Measurements from ENCODE around the gene FANCC.
A peak's percentile ranks its signal among the peaks of the same experiment; 100 is the strongest.

Gene FANCC

GRCh38 chr9:95076696-95077052 lies 240.8 kb downstream of the FANCC start:
- no peak overlapping the region for H3K9ac ChIP-seq (ENCODE audit: low read length)
- no peak overlapping the region for H3K4me3 ChIP-seq (ENCODE audit: low read depth in 1 of 2, low read length in 2 of 2)
- H3K36me3 ChIP-seq (ENCODE audit: insufficient read depth, low read length), result peaks cover 32% of the 10 kb centered on the region

GRCh38 chr9:95075700-95076099 lies 241.8 kb downstream of the FANCC start:
- Histone ChIP-seq H3K36me3 (ENCODE audit: insufficient read depth, low read length) (peaks cover 23% of the 10 kb centered on the region), H3K4me3 (ENCODE audit: low read depth in 1 of 2, low read length in 2 of 2) (no peak overlapping the region), H3K27me3 (ENCODE audit: control insufficient read depth in 1 of 2, insufficient read depth in 2 of 2, low read length in 2 of 2) (no peaks in the 10 kb centered on the region), H3K27ac (ENCODE audit: low read depth, low read length) (no peak overlapping the region), H3K9me3 (ENCODE audit: low read length) (no peaks in the 10 kb centered on the region), H3K4me1 (ENCODE audit: insufficient read depth, low read length) (peaks cover 89% of the 10 kb centered on the region), H3K9ac (ENCODE audit: low read length) (no peak overlapping the region)

More at GRCh38 chr9:95076696-95077052, 240.8 kb downstream of the FANCC start:
- Histone ChIP-seq H3K27ac (ENCODE audit: low read depth, low read length) (peak overlapping the region; percentile 87), H3K4me1 (ENCODE audit: insufficient read depth, low read length) (peaks cover 90% of the 10 kb centered on the region), H3K9me3 (ENCODE audit: low read length) (no peaks in the 10 kb centered on the region), H3K27me3 (ENCODE audit: control insufficient read depth in 1 of 2, insufficient read depth in 2 of 2, low read length in 2 of 2) (no peaks in the 10 kb centered on the region)

GRCh38 chr9:95074632-95075031 lies 242.9 kb downstream of the FANCC start:
- peak overlapping the region; percentile 26 for H3K27ac ChIP-seq (ENCODE audit: low read depth, low read length)
- no peak overlapping the region for H3K9ac ChIP-seq (ENCODE audit: low read length)
- peaks cover 90% of the 10 kb centered on the region for H3K4me1 ChIP-seq (ENCODE audit: insufficient read depth, low read length)
- H3K9me3 ChIP-seq (ENCODE audit: low read length), result no peaks in the 10 kb centered on the region
- no peak overlapping the region for H3K4me3 ChIP-seq (ENCODE audit: low read depth in 1 of 2, low read length in 2 of 2)
- no peaks in the 10 kb centered on the region for H3K27me3 ChIP-seq (ENCODE audit: control insufficient read depth in 1 of 2, insufficient read depth in 2 of 2, low read length in 2 of 2)
- peaks cover 22% of the 10 kb centered on the region for H3K36me3 ChIP-seq (ENCODE audit: insufficient read depth, low read length)

- Histone ChIP-seq H3K36me3 (ENCODE audit: insufficient read depth, low read length) (peaks cover 24% of the 10 kb centered on the region), H3K4me1 (ENCODE audit: insufficient read depth, low read length) (peaks cover 90% of the 10 kb centered on the region), H3K9ac (ENCODE audit: low read length) (no peak overlapping the region), H3K9me3 (ENCODE audit: low read length) (no peaks in the 10 kb centered on the region), H3K27ac (ENCODE audit: low read depth, low read length) (no peak overlapping the region), H3K4me3 (ENCODE audit: low read depth in 1 of 2, low read length in 2 of 2) (no peak overlapping the region), H3K27me3 (ENCODE audit: control insufficient read depth in 1 of 2, insufficient read depth in 2 of 2, low read length in 2 of 2) (no peaks in the 10 kb centered on the region)
These were observed 243.6 kb downstream of the FANCC start for GRCh38 chr9:95073918-95074317.

GRCh38 chr9:95073042-95073607 lies 244.4 kb downstream of the FANCC start:
- Histone ChIP-seq H3K4me3 (ENCODE audit: low read depth in 1 of 2, low read length in 2 of 2) (no peak overlapping the region), H3K27me3 (ENCODE audit: control insufficient read depth in 1 of 2, insufficient read depth in 2 of 2, low read length in 2 of 2) (no peaks in the 10 kb centered on the region), H3K9ac (ENCODE audit: low read length) (no peak overlapping the region), H3K36me3 (ENCODE audit: insufficient read depth, low read length) (peaks cover 24% of the 10 kb centered on the region), H3K4me1 (ENCODE audit: insufficient read depth, low read length) (peaks cover 90% of the 10 kb centered on the region), H3K9me3 (ENCODE audit: low read length) (no peaks in the 10 kb centered on the region), H3K27ac (ENCODE audit: low read depth, low read length) (no peak overlapping the region)

GRCh38 chr9:95071925-95072324 lies 245.6 kb downstream of the FANCC start:
- no peak overlapping the region for H3K9ac ChIP-seq (ENCODE audit: low read length)
- no peak overlapping the region for H3K27ac ChIP-seq (ENCODE audit: low read depth, low read length)
- no peaks in the 10 kb centered on the region for H3K27me3 ChIP-seq (ENCODE audit: control insufficient read depth in 1 of 2, insufficient read depth in 2 of 2, low read length in 2 of 2)
- H3K9me3 ChIP-seq (ENCODE audit: low read length), result no peaks in the 10 kb centered on the region
- H3K36me3 ChIP-seq (ENCODE audit: insufficient read depth, low read length), result peaks cover 24% of the 10 kb centered on the region
- no peak overlapping the region for H3K4me3 ChIP-seq (ENCODE audit: low read depth in 1 of 2, low read length in 2 of 2)
- peaks cover 89% of the 10 kb centered on the region for H3K4me1 ChIP-seq (ENCODE audit: insufficient read depth, low read length)

GRCh38 chr9:95071450-95071849 lies 246.1 kb downstream of the FANCC start:
- Histone ChIP-seq H3K9ac (ENCODE audit: low read length) (no peak overlapping the region), H3K27me3 (ENCODE audit: control insufficient read depth in 1 of 2, insufficient read depth in 2 of 2, low read length in 2 of 2) (no peaks in the 10 kb centered on the region), H3K27ac (ENCODE audit: low read depth, low read length) (no peak overlapping the region), H3K4me1 (ENCODE audit: insufficient read depth, low read length) (peaks cover 89% of the 10 kb centered on the region), H3K9me3 (ENCODE audit: low read length) (no peaks in the 10 kb centered on the region), H3K4me3 (ENCODE audit: low read depth in 1 of 2, low read length in 2 of 2) (no peak overlapping the region), H3K36me3 (ENCODE audit: insufficient read depth, low read length) (peaks cover 28% of the 10 kb centered on the region)

- Histone ChIP-seq H3K9ac (ENCODE audit: low read length) (no peak overlapping the region), H3K9me3 (ENCODE audit: low read length) (no peaks in the 10 kb centered on the region), H3K27me3 (ENCODE audit: control insufficient read depth in 1 of 2, insufficient read depth in 2 of 2, low read length in 2 of 2) (no peaks in the 10 kb centered on the region), H3K36me3 (ENCODE audit: insufficient read depth, low read length) (peaks cover 23% of the 10 kb centered on the region), H3K4me3 (ENCODE audit: low read depth in 1 of 2, low read length in 2 of 2) (no peak overlapping the region), H3K4me1 (ENCODE audit: insufficient read depth, low read length) (peaks cover 90% of the 10 kb centered on the region), H3K27ac (ENCODE audit: low read depth, low read length) (no peak overlapping the region)
These were observed 246.9 kb downstream of the FANCC start for GRCh38 chr9:95070549-95071021.

- no peaks in the 10 kb centered on the region for H3K27me3 ChIP-seq (ENCODE audit: control insufficient read depth in 1 of 2, insufficient read depth in 2 of 2, low read length in 2 of 2)
- H3K36me3 ChIP-seq (ENCODE audit: insufficient read depth, low read length), result peaks cover 20% of the 10 kb centered on the region
- H3K9me3 ChIP-seq (ENCODE audit: low read length), result no peaks in the 10 kb centered on the region
- H3K27ac ChIP-seq (ENCODE audit: low read depth, low read length), result no peak overlapping the region
- H3K4me1 ChIP-seq (ENCODE audit: insufficient read depth, low read length), result peaks cover 96% of the 10 kb centered on the region
- no peak overlapping the region for H3K4me3 ChIP-seq (ENCODE audit: low read depth in 1 of 2, low read length in 2 of 2)
- H3K9ac ChIP-seq (ENCODE audit: low read length), result no peak overlapping the region
These were observed 249.6 kb downstream of the FANCC start for GRCh38 chr9:95067897-95068296.

GRCh38 chr9:95067057-95067456 lies 250.5 kb downstream of the FANCC start:
- Histone ChIP-seq H3K27ac (ENCODE audit: low read depth, low read length) (peak overlapping the region; percentile 48), H3K4me3 (ENCODE audit: low read depth in 1 of 2, low read length in 2 of 2) (no peak overlapping the region), H3K36me3 (ENCODE audit: insufficient read depth, low read length) (peaks cover 28% of the 10 kb centered on the region), H3K27me3 (ENCODE audit: control insufficient read depth in 1 of 2, insufficient read depth in 2 of 2, low read length in 2 of 2) (no peaks in the 10 kb centered on the region), H3K9me3 (ENCODE audit: low read length) (no peaks in the 10 kb centered on the region), H3K9ac (ENCODE audit: low read length) (no peak overlapping the region), H3K4me1 (ENCODE audit: insufficient read depth, low read length) (peaks cover 96% of the 10 kb centered on the region)

- Histone ChIP-seq H3K9ac (ENCODE audit: low read length) (no peak overlapping the region), H3K36me3 (ENCODE audit: insufficient read depth, low read length) (peaks cover 43% of the 10 kb centered on the region), H3K27me3 (ENCODE audit: control insufficient read depth in 1 of 2, insufficient read depth in 2 of 2, low read length in 2 of 2) (no peaks in the 10 kb centered on the region), H3K27ac (ENCODE audit: low read depth, low read length) (peak overlapping the region; percentile 48), H3K4me1 (ENCODE audit: insufficient read depth, low read length) (peaks cover 96% of the 10 kb centered on the region), H3K9me3 (ENCODE audit: low read length) (no peaks in the 10 kb centered on the region), H3K4me3 (ENCODE audit: low read depth in 1 of 2, low read length in 2 of 2) (no peak overlapping the region)
These were observed 252.3 kb downstream of the FANCC start for GRCh38 chr9:95065224-95065623.

GRCh38 chr9:95063300-95063699 lies 254.2 kb downstream of the FANCC start:
- Histone ChIP-seq H3K4me3 (ENCODE audit: low read depth in 1 of 2, low read length in 2 of 2) (no peak overlapping the region), H3K27me3 (ENCODE audit: control insufficient read depth in 1 of 2, insufficient read depth in 2 of 2, low read length in 2 of 2) (no peaks in the 10 kb centered on the region), H3K9ac (ENCODE audit: low read length) (no peak overlapping the region), H3K9me3 (ENCODE audit: low read length) (no peaks in the 10 kb centered on the region), H3K4me1 (ENCODE audit: insufficient read depth, low read length) (peaks cover 96% of the 10 kb centered on the region), H3K36me3 (ENCODE audit: insufficient read depth, low read length) (peaks cover 39% of the 10 kb centered on the region), H3K27ac (ENCODE audit: low read depth, low read length) (peak overlapping the region; percentile 61)
